ENCODE data around the gene DMRTA2.

DNA sequence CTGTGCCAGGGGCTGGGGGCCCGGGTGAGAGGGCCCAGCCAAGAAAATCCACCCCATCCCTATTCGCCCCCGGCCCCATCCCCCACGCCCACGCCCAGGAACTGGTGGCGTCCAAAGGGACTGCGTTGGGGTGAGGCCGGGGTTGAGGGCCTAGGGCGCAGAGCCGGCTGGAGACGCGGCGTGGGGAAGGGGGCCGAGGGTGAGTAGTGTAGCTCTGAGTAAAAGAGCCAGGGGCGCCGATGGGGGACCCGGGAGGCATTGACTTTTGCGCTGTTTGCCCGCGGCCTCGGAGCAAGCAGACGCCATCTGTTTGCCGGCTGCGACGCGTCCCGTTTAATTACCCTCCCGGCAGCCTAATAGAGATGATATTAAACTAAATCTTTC is 3.5 kb upstream of the DMRTA2 start:
- TF ChIP-seq, protein P1, sequence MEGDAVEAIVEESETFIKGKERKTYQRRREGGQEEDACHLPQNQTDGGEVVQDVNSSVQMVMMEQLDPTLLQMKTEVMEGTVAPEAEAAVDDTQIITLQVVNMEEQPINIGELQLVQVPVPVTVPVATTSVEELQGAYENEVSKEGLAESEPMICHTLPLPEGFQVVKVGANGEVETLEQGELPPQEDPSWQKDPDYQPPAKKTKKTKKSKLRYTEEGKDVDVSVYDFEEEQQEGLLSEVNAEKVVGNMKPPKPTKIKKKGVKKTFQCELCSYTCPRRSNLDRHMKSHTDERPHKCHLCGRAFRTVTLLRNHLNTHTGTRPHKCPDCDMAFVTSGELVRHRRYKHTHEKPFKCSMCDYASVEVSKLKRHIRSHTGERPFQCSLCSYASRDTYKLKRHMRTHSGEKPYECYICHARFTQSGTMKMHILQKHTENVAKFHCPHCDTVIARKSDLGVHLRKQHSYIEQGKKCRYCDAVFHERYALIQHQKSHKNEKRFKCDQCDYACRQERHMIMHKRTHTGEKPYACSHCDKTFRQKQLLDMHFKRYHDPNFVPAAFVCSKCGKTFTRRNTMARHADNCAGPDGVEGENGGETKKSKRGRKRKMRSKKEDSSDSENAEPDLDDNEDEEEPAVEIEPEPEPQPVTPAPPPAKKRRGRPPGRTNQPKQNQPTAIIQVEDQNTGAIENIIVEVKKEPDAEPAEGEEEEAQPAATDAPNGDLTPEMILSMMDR (IDR thresholded peaks at IDR 0.05; ENCODE audit: insufficient read depth, low read length): no peak
- TF ChIP-seq POLR2AphosphoS5 (IDR thresholded peaks at IDR 0.05; ENCODE audit: low read depth) (no peak), GABPA (IDR thresholded peaks at IDR 0.05; ENCODE audit: low read depth) (no peak)
